ENCODE results near the gene RTL5.

The RTL5 gene

DNA sequence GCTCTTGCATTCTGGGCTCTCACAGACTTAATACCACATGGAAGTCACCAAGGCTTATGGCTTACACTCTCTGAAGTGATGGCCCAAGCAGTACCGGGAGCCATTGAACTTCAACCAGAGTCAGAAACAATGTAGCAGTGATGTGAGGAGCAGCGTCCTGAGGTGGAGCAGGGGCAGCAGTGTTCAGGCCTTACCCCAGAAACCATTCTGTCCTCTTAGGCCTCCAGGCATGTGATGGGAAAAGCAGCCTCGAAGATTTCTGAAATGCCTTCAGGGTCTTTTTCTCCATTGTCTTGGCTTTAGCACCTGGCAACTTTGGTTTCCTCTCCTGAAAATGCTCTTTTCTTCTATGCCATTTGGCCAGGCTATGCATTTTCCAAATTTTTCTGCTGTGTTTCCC is 27.1 kb upstream of the RTL5 start:
- TF ChIP-seq, protein P1, sequence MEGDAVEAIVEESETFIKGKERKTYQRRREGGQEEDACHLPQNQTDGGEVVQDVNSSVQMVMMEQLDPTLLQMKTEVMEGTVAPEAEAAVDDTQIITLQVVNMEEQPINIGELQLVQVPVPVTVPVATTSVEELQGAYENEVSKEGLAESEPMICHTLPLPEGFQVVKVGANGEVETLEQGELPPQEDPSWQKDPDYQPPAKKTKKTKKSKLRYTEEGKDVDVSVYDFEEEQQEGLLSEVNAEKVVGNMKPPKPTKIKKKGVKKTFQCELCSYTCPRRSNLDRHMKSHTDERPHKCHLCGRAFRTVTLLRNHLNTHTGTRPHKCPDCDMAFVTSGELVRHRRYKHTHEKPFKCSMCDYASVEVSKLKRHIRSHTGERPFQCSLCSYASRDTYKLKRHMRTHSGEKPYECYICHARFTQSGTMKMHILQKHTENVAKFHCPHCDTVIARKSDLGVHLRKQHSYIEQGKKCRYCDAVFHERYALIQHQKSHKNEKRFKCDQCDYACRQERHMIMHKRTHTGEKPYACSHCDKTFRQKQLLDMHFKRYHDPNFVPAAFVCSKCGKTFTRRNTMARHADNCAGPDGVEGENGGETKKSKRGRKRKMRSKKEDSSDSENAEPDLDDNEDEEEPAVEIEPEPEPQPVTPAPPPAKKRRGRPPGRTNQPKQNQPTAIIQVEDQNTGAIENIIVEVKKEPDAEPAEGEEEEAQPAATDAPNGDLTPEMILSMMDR (conservative IDR thresholded peaks at IDR 0.05): no peak
- H3K27ac ChIP-seq: no peak overlapping the region

DNA sequence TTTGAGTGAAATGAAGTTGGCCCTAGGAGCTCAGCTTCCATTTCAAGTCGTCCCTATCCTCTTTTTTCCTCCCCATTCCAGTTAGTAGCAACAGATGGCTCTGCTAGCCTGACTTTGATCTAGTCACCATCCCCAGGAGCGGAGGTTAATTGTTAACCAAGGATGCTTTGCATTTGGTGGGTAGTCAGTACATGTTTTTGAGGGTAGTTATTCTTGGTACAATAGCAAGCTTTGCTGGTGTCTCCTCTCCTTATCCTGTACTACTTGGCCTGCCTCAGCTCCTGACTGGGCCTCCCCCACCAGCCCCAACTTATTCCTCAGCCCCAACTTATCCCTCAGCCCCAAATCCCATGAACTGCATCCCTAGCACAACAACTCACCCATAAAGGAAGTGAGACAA is 14.8 kb upstream of the RTL5 start:
- TF ChIP-seq, protein P1 (conservative IDR thresholded peaks at IDR 0.05): no peak
- H3K27ac ChIP-seq: no peak overlapping the region

DNA sequence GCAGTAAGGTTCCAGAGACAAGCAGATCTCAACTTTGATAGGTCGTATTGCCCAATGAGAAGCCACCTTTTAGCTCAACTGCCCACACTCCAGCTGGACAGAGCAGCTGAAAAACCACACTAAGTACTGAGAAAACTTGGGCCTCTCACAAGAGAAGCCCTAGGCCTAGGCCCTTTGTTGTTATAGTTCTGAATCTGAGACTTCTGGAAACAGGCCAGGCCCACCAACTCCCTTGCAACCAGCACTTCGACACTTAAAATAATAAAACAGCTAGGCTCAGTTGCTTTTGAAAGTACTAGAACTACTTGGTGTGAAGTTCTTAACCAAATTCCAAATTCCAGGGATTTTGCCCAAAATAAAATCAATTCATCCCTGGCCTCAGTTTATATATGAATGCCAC is 13.5 kb upstream of the RTL5 start:
- TF ChIP-seq, protein P1 (conservative IDR thresholded peaks at IDR 0.05): no peak
- H3K27ac ChIP-seq: no peak overlapping the region

DNA sequence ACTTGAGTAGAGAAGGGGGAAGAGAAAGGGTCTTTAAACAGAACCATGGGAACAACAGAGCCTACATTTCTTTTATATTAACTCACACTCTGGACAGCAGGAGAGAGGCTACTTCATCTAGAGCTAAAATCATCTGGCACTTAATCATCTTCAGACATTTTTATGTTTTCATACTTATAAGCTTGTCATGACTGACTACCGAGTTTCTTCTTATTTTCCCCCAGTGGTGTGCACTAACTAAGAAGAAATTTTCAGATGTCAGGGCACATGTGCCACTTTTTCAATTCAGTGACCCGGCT is 11.8 kb upstream of the RTL5 start:
- H3K27ac ChIP-seq: no peak overlapping the region
- TF ChIP-seq, protein P1 (conservative IDR thresholded peaks at IDR 0.05): no peak

DNA sequence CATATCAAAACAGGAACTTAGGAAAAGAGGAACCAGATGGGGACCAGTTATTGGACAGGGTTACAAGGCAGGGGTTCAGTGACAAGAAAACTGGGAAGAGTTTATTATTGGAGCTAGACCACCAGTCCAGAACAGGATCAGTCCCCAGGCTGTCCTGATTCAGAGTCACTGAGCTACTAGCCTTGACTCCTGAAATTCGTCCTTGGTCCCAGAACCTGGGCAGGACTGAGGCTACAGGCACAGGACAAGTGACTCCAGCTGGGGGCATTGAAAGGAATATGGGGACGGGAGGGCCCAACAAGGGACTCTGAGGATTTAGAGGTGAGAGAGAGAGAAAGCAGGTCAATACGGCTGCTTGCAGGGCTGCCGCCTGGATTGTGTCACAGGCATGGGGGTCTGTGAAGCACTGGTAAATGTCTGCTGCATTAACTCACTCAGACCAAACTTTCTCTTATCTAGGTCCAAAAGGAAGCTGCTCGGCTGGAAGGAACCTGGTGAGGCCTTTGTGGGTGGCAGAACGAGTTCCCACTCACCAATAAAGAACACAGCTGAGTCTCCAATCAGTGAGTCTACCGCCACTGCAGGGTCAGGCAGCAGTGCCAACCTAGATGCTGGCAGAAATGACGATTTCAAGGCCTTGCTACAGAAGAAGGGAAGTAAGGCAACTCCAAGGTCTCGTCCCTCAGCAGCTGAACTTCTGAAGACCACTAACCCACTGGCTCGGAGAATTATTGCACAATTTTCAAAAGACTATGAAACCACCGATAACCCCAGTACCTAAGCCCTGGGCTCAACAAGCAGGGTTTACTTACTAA is 11.3 kb upstream of the RTL5 start:
- TF ChIP-seq, protein P1 (conservative IDR thresholded peaks at IDR 0.05): no peak
- no peak overlapping the region for H3K27ac ChIP-seq

DNA sequence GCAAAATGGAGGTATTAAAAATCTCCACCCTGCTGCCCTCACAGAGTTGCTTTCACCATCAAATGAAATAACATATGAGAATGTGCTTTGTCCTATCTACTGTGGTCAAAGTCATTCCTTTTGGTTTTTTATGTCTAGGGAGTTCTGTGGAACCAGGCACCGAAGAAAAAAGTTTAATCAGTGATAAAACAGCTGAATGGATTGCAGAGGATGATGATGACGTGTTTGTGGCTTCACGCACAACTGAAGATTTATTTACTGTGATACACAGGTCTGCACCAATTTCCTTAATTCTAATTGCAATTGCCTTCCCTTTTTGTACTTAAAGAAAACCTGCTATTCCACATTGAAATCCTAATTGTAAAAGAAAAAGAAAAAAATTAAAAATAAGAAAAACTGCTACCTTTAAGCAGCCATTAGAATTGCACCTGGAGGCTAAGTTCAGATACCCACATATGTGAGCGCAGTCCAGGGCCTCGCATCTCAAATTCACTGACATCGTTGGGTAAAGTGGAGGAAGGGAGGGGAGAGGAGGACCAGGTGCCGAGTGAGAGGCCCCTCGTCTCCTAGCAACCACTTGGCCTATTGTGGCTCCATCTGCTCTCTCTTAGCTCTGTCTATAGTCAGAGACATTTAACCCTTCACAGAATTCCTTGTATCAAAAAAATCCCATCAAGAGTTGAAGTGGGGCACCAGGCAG is 10.5 kb upstream of the RTL5 start:
- TF ChIP-seq, protein P1 (conservative IDR thresholded peaks at IDR 0.05): no peak
- no peak overlapping the region for H3K27ac ChIP-seq

DNA sequence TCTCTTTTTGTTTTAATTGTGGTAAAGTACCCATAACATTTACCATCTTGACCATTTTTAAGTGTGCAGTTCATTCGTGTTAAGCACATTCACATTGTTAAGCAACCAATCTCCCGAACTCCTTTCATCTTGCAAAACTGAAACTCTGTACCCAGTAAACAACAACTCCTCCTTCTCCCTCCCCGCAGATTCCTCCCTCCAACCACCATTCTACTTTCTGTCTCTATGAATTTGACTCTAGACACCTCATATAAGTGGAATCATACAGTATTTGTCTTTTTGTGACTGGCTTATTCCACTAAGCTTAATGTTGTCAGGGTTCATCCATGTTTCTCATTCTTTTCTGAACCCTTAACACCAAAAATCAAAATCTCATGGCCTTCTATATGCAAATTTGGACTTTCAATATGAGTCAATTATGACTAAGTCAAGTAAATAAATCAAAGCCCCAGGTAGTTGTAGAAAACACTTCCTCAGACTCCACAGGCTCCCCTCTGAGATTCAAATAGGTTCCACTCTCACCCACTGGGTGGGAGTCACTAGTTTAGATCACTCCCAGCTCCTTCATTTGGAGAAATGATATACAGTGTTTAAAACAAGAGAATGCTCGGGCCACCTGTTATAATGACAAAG is 9.8 kb upstream of the RTL5 start:
- TF ChIP-seq, protein P1 (conservative IDR thresholded peaks at IDR 0.05): no peak
- no peak overlapping the region for H3K27ac ChIP-seq
